HepG2 (cell line): ENCODE measurements around the gene SIVA1. TPM values are rescaled to one million over a fixed set of nuclear protein-coding genes. Genes with fewer than 3 reads are reported as not detected.
A peak's percentile ranks its signal among the peaks of the same experiment; 100 is the strongest.

Experiments
- AGO2 ChIP-seq: fragments of 200-400 bp; formaldehyde crosslinking; optimal IDR thresholded peaks from 2 replicates; pipeline ENCODE3; 2017; ENCODE audit warnings: mild to moderate bottlenecking, low read depth, low read length, moderate library complexity
- CREBL2 ChIP-seq: sonication (generic); formaldehyde crosslinking; IDR thresholded peaks from 2 replicates; pipeline ENCODE4 v1.8.1; 2023; ENCODE audit warnings: missing genetic modification reagents, mild to moderate bottlenecking, borderline replicate concordance
- DPF2 ChIP-seq: sonication (generic); formaldehyde crosslinking; IDR thresholded peaks from 2 replicates; pipeline ENCODE4 v1.4.0; 2020; ENCODE audit warnings: mild to moderate bottlenecking, low read depth, missing genetic modification reagents, borderline replicate concordance
- FLYWCH1 ChIP-seq: sonication (generic); formaldehyde crosslinking; IDR thresholded peaks from 2 replicates; pipeline ENCODE4 v1.8.1; 2023; ENCODE audit warnings: mild to moderate bottlenecking, missing genetic modification reagents
- FOXP4 ChIP-seq: sonication (generic); formaldehyde crosslinking; IDR thresholded peaks from 2 replicates; pipeline ENCODE4 v1.4.0; 2020; ENCODE audit warnings: missing genetic modification reagents
- GATA4 ChIP-seq: sonication (generic); IDR thresholded peaks from 2 replicates; pipeline ENCODE4 v1.6.1; 2016; ENCODE audit warnings: antibody characterized with exemption, low read depth, borderline replicate concordance
- HOXA3 ChIP-seq: sonication (generic); formaldehyde crosslinking; IDR thresholded peaks from 2 replicates; pipeline ENCODE4 v1.5.0; 2020; ENCODE audit warnings: missing genetic modification reagents
- JUN ChIP-seq: sonication (generic); formaldehyde crosslinking; IDR thresholded peaks from 2 replicates; pipeline ENCODE4 v1.4.0; 2020; ENCODE audit warnings: mild to moderate bottlenecking, missing genetic modification reagents
- MED1 ChIP-seq: sonication (generic); formaldehyde crosslinking; IDR thresholded peaks from 2 replicates; pipeline ENCODE4 v1.4.0; 2020; ENCODE audit warnings: missing genetic modification reagents
- MEIS2 ChIP-seq: sonication (generic); formaldehyde crosslinking; IDR thresholded peaks from 2 replicates; pipeline ENCODE4 v1.9.0; 2021; ENCODE audit warnings: mild to moderate bottlenecking, missing genetic modification reagents
- MXD4 ChIP-seq: IDR thresholded peaks from 2 replicates; pipeline ENCODE4 v1.6.1; 2016; ENCODE audit warnings: mild to moderate bottlenecking, missing biosample characterization, missing genetic modification reagents
- RBFOX2 ChIP-seq: fragments of 200-400 bp; formaldehyde crosslinking; IDR thresholded peaks from 2 replicates; pipeline ENCODE4 v1.6.1; 2017; ENCODE audit warnings: low read depth, mild to moderate bottlenecking, low read length
- SALL2 ChIP-seq: sonication (generic); formaldehyde crosslinking; IDR thresholded peaks from 2 replicates; pipeline ENCODE4 v1.8.1; 2023; ENCODE audit warnings: mild to moderate bottlenecking, missing genetic modification reagents, inconsistent platforms
- SIN3A ChIP-seq: IDR thresholded peaks from 2 replicates; pipeline ENCODE4 v1.6.1; 2011; ENCODE audit warnings: low read depth, mild to moderate bottlenecking, control low read depth, low read length, borderline replicate concordance
- SNAPC4 ChIP-seq: sonication (generic); formaldehyde crosslinking; IDR thresholded peaks from 2 replicates; pipeline ENCODE4 v1.4.0; 2020; ENCODE audit warnings: mild to moderate bottlenecking, missing genetic modification reagents
- TFDP2 ChIP-seq: sonication (generic); formaldehyde crosslinking; IDR thresholded peaks from 2 replicates; pipeline ENCODE4 v1.4.0; 2020; ENCODE audit warnings: missing genetic modification reagents
- THAP11 ChIP-seq: IDR thresholded peaks from 2 replicates; pipeline ENCODE4 v1.6.1; 2016; ENCODE audit warnings: missing biosample characterization, missing genetic modification reagents
- TP53 ChIP-seq: sonication (generic); formaldehyde crosslinking; conservative IDR thresholded peaks from 2 replicates; pipeline ENCODE4 v1.4.0; 2020; ENCODE audit warnings: missing genetic modification reagents
- ZBTB42 ChIP-seq: sonication (generic); formaldehyde crosslinking; IDR thresholded peaks from 2 replicates; pipeline ENCODE4 v1.5.0; 2020; ENCODE audit warnings: mild to moderate bottlenecking, missing genetic modification reagents
- ZNF317 ChIP-seq: sonication (generic); formaldehyde crosslinking; IDR thresholded peaks from 2 replicates; pipeline ENCODE4 v1.5.0; 2020; ENCODE audit warnings: mild to moderate bottlenecking, missing genetic modification reagents
- ZNF326 ChIP-seq: sonication (generic); formaldehyde crosslinking; IDR thresholded peaks from 2 replicates; pipeline ENCODE4 v1.4.0; 2020; ENCODE audit warnings: missing genetic modification reagents, borderline replicate concordance
- ZNF841 ChIP-seq: sonication (generic); formaldehyde crosslinking; IDR thresholded peaks from 2 replicates; pipeline ENCODE4 v1.8.1; 2023; ENCODE audit warnings: missing genetic modification reagents, borderline replicate concordance
- polyA plus RNA-seq, 8 experiments: library from polyadenylated mRNA; depleted of rRNA in 3 of 8; stranded (reverse) in 7 of 8; unstranded in 1 of 8; fragments of >200 nt; fragmentation: Illumina TruSeq in 4 of 8; extraction: Trizol in 4 of 8; gene quantifications; 2 replicates each; pipeline versions ENCODE4 v1.2.1 to v1.2.3, GENCODE V29; 2011 to 2016; ENCODE audit warnings: low read depth in 4 of 8, missing spikeins in 1 of 8, mixed read lengths in 1 of 8; ENCODE audit not compliant: insufficient read depth in 1 of 8
- total RNA-seq, 5 experiments: library from RNA; depleted of rRNA; stranded (reverse); fragments of >200 nt; fragmentation: Illumina TruSeq; extraction: Trizol; gene quantifications; 2 replicates each; pipeline ENCODE4 v1.2.3, GENCODE V29; 2016; ENCODE audit warnings: low read depth in 1 of 5

The SIVA1 gene
- total and polyA plus RNA-seq, 2 of the 13 experiments (the other 11 are each of a cell fraction or from before 2014, with no cell fraction given) = 123 to 186 TPM

- TF ChIP-seq THAP11 (CRISPR knock-in tag) (no peak), FOXP4 (no peak), ZNF317 (no peak), MXD4 (CRISPR knock-in tag) (0 out of 2 replicates have a peak, but pooled peaks have one; percentile 20), CREBL2 (CRISPR knock-in tag) (no peak), TFDP2 (CRISPR knock-in tag) (no peak), HOXA3 (CRISPR knock-in tag) (no peak; the same call in 1 of the 2 replicates), AGO2 (peak; percentile 61), ZNF326 (CRISPR knock-in tag) (no peak), MEIS2 (no peak), RBFOX2 (peak; percentile 44; the same call in 1 of the 2 replicates), MED1 (no peak), JUN (CRISPR knock-in tag) (no peak), FLYWCH1 (CRISPR knock-in tag) (no peak), SNAPC4 (no peak), DPF2 (CRISPR knock-in tag) (no peak), TP53 (CRISPR knock-in tag) (no peak), SALL2 (CRISPR knock-in tag) (no peak), ZBTB42 (CRISPR knock-in tag) (no peak), GATA4 (no peak), SIN3A (peak; percentile 14; the same call in 1 of the 2 replicates), ZNF841 (CRISPR knock-in tag) (no peak)
Measured at GRCh38 chr14:104797115-104798044, 44.4 kb downstream of the SIVA1 start (continued).
